PFSK-1 (cell line): ENCODE results near the gene TRIM17.

Experiments
- POLR2AphosphoS5 ChIP-seq: IDR thresholded peaks from 2 replicates; pipeline ENCODE4 v1.6.1; 2012; ENCODE audit warnings: low read depth, mild to moderate bottlenecking, control low read depth, low read length, moderate library complexity
- REST ChIP-seq, 2 experiments: IDR thresholded peaks; 2 replicates each; pipeline versions ENCODE4 v1.6.1 to v1.8.0; 2011 to 2012; ENCODE audit warnings: low read depth in 2 of 2, low read length in 2 of 2, control low read depth in 1 of 2, inconsistent platforms in 1 of 2, mild to moderate bottlenecking in 1 of 2, moderate library complexity in 1 of 2; ENCODE audit not compliant: insufficient read depth in 1 of 2
- SIN3A ChIP-seq: IDR thresholded peaks from 2 replicates; pipeline ENCODE4 v1.6.1; 2012; ENCODE audit warnings: mild to moderate bottlenecking, low read length, moderate library complexity, borderline replicate concordance; ENCODE audit not compliant: insufficient read depth
- TAF1 ChIP-seq: IDR thresholded peaks from 2 replicates; pipeline ENCODE4 v1.6.1; 2012; ENCODE audit warnings: low read length, control low read depth, borderline replicate concordance; ENCODE audit not compliant: insufficient read depth

GRCh38 chr1:228410015-228410414, 6.6 kb downstream of the TRIM17 start:
- no peak for TF ChIP-seq POLR2AphosphoS5
- no peak for TF ChIP-seq TAF1
- TF ChIP-seq REST (IDR thresholded peaks at IDR 0.05; ENCODE audit: insufficient read depth in 1 of 2, low read depth in 2 of 2, low read length in 2 of 2), result no peak
- TF ChIP-seq SIN3A, result no peak
